Endothelial cell (in vitro differentiated cells): ENCODE measurements around the gene NUMA1. TPM values are rescaled to one million over a fixed set of nuclear protein-coding genes. Genes with fewer than 3 reads are reported as not detected.
A peak's percentile ranks its signal among the peaks of the same experiment; 100 is the strongest.

ENCODE experiments used
- DNase-seq: peaks from one replicate; pipeline ENCODE4 v3.0.0; 2021; ENCODE audit warnings: low spot score
- H3K27ac Mint-ChIP-seq: one replicate; pipeline ENCODE4 v1.8.0; 2021; ENCODE audit warnings: mixed read lengths, inconsistent platforms; ENCODE audit not compliant: unreplicated experiment
- H3K27me3 Mint-ChIP-seq: one replicate; pipeline ENCODE4 v1.8.0; 2021; ENCODE audit warnings: mild to moderate bottlenecking, moderate library complexity, mixed read lengths, inconsistent platforms; ENCODE audit not compliant: unreplicated experiment
- H3K36me3 Mint-ChIP-seq: one replicate; pipeline ENCODE4 v1.8.0; 2021; ENCODE audit warnings: mild to moderate bottlenecking, low read depth, mixed read lengths, inconsistent platforms; ENCODE audit not compliant: unreplicated experiment
- H3K4me1 Mint-ChIP-seq: one replicate; pipeline ENCODE4 v1.8.0; 2021; ENCODE audit warnings: mild to moderate bottlenecking, mixed read lengths, inconsistent platforms; ENCODE audit not compliant: unreplicated experiment
- H3K4me3 Mint-ChIP-seq: one replicate; pipeline ENCODE4 v1.8.0; 2021; ENCODE audit warnings: mild to moderate bottlenecking, mixed read lengths, inconsistent platforms; ENCODE audit not compliant: unreplicated experiment
- H3K9me3 Mint-ChIP-seq: one replicate; pipeline ENCODE4 v1.8.0; 2021; ENCODE audit warnings: mixed read lengths, inconsistent platforms; ENCODE audit not compliant: unreplicated experiment
- CTCF ChIP-seq: fragments of 200-600 bp; sonication (generic); IDR thresholded peaks from one replicate; pipeline ENCODE4 v1.5.0; 2021; ENCODE audit warnings: antibody characterized with exemption; ENCODE audit not compliant: unreplicated experiment
- total RNA-seq: library from RNA; stranded (reverse); fragmentation: NEBNext Ultra II Directional; extraction: Animal tissue kit (Norgen Biotek cat#: 25700); gene quantifications from one replicate; pipeline ENCODE4 v1.2.1, GENCODE V29; 2021; ENCODE audit not compliant: unreplicated experiment

Gene NUMA1
- total RNA-seq, 1 donor from 2014 or later: 173 TPM

- peak; percentile 53 for DNase-seq
- H3K27me3 Mint-ChIP-seq: no peaks in the 10 kb centered on the region
- no peaks in the 10 kb centered on the region for H3K36me3 Mint-ChIP-seq
- H3K9me3 Mint-ChIP-seq: no peaks in the 10 kb centered on the region
- no peak overlapping the region for H3K4me3 Mint-ChIP-seq
- TF ChIP-seq CTCF: peak; percentile 65
- H3K27ac Mint-ChIP-seq: no peak overlapping the region
- H3K4me1 Mint-ChIP-seq: no peaks in the 10 kb centered on the region
Observed at GRCh38 chr11:71977743-71978418, 102.5 kb downstream of the NUMA1 start.

GRCh38 chr11:71977090-71977489, 103.3 kb downstream of the NUMA1 start:
- no peak for DNase-seq
- Mint-ChIP-seq H3K4me3 (no peak overlapping the region), H3K4me1 (no peaks in the 10 kb centered on the region), H3K27me3 (no peaks in the 10 kb centered on the region), H3K27ac (no peak overlapping the region), H3K36me3 (no peaks in the 10 kb centered on the region), H3K9me3 (no peaks in the 10 kb centered on the region)
- TF ChIP-seq CTCF: no peak

- Mint-ChIP-seq H3K4me1 (no peaks in the 10 kb centered on the region), H3K27me3 (no peaks in the 10 kb centered on the region), H3K36me3 (no peaks in the 10 kb centered on the region), H3K4me3 (no peak overlapping the region), H3K9me3 (no peaks in the 10 kb centered on the region), H3K27ac (no peak overlapping the region)
- DNase-seq: no peak
- TF ChIP-seq CTCF: no peak
Observed at GRCh38 chr11:71976551-71976950, 103.8 kb downstream of the NUMA1 start.

- H3K27me3 Mint-ChIP-seq: no peaks in the 10 kb centered on the region
- no peak overlapping the region for H3K27ac Mint-ChIP-seq
- H3K4me3 Mint-ChIP-seq: no peak overlapping the region
- H3K9me3 Mint-ChIP-seq: no peaks in the 10 kb centered on the region
- H3K36me3 Mint-ChIP-seq: peaks cover 3% of the 10 kb centered on the region
- no peak for DNase-seq
- TF ChIP-seq CTCF: no peak
- no peaks in the 10 kb centered on the region for H3K4me1 Mint-ChIP-seq
Observed at GRCh38 chr11:71971680-71972079, 108.7 kb downstream of the NUMA1 start.

GRCh38 chr11:71964641-71965040, 115.7 kb downstream of the NUMA1 start:
- no peak for DNase-seq
- Mint-ChIP-seq H3K4me1 (no peaks in the 10 kb centered on the region), H3K4me3 (no peak overlapping the region), H3K27me3 (no peaks in the 10 kb centered on the region), H3K9me3 (no peaks in the 10 kb centered on the region), H3K27ac (no peak overlapping the region), H3K36me3 (peaks cover 8% of the 10 kb centered on the region)
- no peak for TF ChIP-seq CTCF
